ENCODE results near the gene ACAP1.

Gene ACAP1

DNA sequence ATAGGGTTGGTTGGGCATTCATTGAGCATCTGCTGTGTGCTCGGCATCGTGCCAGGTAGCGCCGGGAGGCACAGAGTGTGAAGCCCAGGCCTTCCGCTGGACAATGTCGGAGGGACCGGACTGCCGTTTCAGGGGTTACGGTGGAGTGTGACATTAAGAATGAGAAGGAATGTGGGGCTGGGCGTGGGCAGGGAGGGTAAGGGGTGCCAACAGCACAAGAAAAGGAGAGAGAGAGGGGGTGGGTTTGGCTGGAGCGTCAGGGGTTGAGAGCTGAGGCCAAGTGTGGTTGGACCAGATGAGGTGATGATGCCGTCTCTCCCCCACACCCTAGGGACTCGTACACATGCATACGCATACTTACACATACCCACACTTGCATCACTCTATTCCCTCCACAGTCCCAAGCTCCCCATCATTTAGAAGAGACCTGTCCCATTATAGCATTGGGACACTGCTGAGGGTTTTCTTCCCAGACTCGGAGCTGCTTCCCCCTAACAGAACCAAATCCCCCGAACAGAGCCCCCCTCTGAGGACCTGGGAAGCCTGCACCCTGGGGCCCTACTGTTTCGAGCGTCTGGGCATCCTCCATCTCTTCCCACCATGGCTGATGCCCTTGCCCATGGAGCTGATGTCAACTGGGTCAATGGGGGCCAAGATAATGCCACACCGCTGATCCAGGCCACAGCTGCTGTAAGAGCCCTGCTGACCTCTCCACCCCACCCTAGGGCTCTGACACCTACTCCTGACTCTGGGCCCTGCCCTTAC is 12.3 kb downstream of the ACAP1 start:
- TF ChIP-seq, protein P1, sequence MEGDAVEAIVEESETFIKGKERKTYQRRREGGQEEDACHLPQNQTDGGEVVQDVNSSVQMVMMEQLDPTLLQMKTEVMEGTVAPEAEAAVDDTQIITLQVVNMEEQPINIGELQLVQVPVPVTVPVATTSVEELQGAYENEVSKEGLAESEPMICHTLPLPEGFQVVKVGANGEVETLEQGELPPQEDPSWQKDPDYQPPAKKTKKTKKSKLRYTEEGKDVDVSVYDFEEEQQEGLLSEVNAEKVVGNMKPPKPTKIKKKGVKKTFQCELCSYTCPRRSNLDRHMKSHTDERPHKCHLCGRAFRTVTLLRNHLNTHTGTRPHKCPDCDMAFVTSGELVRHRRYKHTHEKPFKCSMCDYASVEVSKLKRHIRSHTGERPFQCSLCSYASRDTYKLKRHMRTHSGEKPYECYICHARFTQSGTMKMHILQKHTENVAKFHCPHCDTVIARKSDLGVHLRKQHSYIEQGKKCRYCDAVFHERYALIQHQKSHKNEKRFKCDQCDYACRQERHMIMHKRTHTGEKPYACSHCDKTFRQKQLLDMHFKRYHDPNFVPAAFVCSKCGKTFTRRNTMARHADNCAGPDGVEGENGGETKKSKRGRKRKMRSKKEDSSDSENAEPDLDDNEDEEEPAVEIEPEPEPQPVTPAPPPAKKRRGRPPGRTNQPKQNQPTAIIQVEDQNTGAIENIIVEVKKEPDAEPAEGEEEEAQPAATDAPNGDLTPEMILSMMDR (IDR thresholded peaks at IDR 0.05; ENCODE audit: extremely low read depth, missing control alignments), result no peak
- DNase-seq (ENCODE audit: low spot score), result no peak

DNA sequence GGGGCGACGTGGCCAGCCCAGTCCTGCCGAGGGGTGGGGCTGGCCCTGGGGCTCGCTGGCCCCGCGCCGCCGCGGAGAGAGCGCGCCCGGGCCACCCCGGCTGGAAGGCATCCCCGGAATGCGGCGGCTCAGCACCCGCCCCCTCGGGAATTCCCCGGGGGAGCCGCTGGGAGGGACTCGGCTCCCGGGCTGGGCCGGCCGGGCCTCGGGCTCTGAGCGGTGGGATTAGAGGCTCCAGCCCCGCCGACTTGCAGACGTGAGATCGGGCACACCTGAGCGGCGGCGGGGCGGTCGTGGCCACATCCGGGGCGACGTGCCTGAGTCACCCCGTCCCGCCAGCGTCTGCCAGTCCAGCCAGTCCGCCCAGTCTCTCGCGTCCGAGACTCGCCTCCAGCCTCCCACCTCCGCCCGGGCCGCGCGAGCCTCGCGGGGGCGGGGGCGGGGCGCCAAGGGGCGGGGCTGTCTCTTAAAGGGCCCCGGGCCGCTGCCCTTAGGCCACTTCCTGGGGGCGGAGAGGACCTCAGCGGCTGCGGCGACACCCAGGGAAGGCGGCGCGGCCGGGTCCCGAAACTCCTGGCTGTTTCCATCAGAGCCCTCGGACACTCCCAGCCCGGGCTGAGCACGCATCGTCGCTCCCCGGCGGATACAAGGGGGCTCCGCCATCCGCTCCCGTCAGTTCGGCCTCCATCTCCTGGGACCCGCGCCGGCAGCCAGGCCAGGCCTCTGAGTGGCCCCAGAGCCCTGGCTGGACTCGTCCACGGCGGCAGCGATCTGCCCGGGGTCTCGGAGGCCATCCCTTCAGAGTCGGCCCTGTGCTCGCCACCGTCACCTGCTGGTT is 15.6 kb downstream of the ACAP1 start, which contains the start of gene KCTD11:
Gene KCTD11, plus strand, starts transcription at position 498 of the 838 bp plus-strand sequence.
- TF ChIP-seq, protein P1 (IDR thresholded peaks at IDR 0.05; ENCODE audit: extremely low read depth, missing control alignments), result no peak
- DNase-seq (ENCODE audit: low spot score), result peak; percentile 96

DNA sequence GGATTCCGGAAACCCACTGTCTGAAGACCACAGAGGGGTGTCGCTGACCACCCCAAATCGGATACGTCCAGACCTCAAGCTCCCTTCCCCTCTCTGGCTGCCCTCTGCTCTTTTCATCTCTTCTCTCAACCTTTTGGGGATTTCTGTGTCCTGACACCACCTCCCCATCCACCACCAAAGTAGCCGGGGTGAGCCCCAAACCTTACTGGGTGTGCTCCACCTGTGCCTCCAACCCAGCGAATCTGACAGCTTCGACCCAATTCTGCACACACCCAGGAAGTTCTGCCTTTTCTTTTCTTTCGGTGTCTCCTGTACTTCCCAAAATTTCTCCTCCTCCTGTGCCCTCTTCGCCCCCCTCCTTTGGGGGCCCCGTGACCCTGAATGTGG is 16.2 kb downstream of the ACAP1 start:
- no peak for DNase-seq (ENCODE audit: low spot score)
- TF ChIP-seq, protein P1 (IDR thresholded peaks at IDR 0.05; ENCODE audit: extremely low read depth, missing control alignments), result no peak

DNA sequence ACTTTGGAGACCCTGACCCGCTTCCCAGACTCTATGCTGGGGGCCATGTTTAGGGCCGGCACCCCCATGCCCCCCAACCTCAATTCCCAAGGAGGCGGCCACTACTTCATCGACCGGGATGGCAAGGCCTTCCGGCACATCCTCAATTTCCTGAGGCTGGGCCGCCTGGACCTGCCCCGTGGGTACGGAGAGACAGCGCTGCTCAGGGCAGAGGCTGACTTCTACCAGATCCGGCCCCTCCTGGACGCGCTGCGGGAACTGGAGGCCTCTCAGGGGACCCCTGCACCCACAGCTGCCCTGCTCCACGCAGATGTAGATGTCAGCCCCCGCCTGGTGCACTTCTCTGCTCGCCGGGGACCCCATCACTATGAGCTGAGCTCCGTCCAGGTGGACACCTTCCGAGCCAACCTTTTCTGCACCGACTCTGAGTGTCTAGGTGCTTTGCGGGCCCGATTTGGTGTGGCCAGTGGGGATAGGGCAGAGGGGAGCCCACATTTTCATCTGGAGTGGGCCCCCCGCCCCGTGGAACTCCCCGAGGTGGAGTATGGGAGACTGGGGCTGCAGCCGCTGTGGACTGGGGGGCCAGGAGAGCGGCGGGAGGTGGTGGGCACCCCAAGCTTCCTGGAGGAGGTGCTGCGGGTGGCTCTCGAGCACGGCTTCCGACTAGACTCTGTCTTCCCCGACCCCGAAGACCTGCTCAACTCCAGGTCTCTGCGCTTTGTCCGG is 16.7 kb downstream of the ACAP1 start:
- TF ChIP-seq, protein P1 (IDR thresholded peaks at IDR 0.05; ENCODE audit: extremely low read depth, missing control alignments), result no peak

DNA sequence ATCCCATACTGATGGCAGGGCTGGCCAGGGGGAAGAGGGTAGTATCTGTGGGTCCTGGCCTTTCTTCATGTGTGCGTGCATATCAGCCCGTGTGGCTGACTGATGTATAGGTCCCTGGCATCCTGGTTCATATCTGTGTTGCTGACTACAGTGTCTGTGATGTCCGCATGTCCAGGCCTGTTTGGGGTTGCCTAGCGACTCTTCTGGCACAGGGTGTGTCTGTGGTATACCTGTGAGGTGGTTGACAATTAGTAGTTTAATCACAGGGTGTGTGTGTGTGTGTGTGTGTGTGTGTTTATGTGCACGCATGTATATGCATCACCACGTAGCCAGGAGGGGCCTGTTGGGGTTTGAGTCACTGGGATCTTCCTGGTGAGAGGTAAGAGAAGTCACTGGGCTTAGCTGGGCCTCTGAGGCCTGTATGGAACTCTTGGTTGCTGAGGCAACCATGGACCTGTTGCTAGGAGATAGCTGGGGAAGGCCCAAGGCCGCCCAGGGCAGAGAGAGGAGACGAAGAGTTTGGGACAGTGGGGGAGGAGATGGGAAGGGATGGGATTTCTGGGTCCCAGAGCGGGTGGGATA is 18.0 kb downstream of the ACAP1 start:
- TF ChIP-seq, protein P1 (IDR thresholded peaks at IDR 0.05; ENCODE audit: extremely low read depth, missing control alignments), result no peak
- DNase-seq (ENCODE audit: low spot score), result peak; percentile 42

More for the DNA sequence above, 16.7 kb downstream of the ACAP1 start:
- no peak for DNase-seq (ENCODE audit: low spot score)

DNA sequence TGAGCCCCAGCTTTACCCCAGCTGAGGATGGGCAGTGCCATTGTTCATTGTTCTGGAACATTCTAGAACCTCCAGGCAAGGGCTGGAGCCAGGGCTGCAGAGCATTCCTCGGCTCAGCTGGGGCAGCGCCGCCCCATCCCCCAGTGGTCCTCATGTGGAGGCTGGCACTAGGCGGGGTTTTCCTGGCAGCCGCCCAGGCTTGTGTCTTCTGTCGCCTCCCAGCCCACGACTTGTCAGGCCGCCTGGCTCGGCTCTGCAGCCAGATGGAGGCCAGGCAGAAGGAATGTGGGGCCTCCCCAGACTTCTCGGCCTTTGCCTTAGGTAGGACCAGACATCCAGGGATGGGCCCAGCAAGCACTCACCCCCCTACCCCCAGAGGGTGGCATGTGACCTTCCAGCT is 18.7 kb downstream of the ACAP1 start, which contains the start of gene TMEM95:
Gene TMEM95, plus strand, starts transcription at position 104 of the 400 bp plus-strand sequence. Its CDS starts 49 bp downstream, at position 153.
- TF ChIP-seq, protein P1 (IDR thresholded peaks at IDR 0.05; ENCODE audit: extremely low read depth, missing control alignments), result no peak
- DNase-seq (ENCODE audit: low spot score), result no peak
